Measurements from ENCODE around the gene PRR35. TPM values are rescaled to one million over a fixed set of nuclear protein-coding genes. Genes with fewer than 3 reads are reported as not detected.
A peak's percentile ranks its signal among the peaks of the same experiment; 100 is the strongest.

PRR35 gene
- total RNA-seq, 1 donor from 2014 or later = not detected

DNA sequence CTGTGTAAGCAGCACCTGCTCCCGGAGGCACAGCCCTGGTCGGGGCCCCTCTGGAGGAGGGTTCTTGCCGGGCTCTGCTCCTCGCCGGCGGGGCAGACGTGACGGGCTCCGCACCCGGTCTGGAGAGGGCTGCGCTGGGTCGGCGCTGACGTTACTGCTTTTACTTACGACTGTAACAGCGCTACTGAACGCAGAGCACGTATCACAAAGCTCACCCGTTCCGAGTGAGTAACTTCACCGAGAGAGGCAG lies 28.4 kb downstream of the PRR35 start:
- H3K4me3 ChIP-seq (ENCODE audit: low read depth, low read length) = peak overlapping the region; percentile 82
- no peak for DNase-seq (ENCODE audit: low read depth)
- peaks cover 6% of the 10 kb centered on the region for H3K27me3 ChIP-seq (ENCODE audit: control insufficient read depth, insufficient read depth, low read length)
- TF ChIP-seq, protein P1, sequence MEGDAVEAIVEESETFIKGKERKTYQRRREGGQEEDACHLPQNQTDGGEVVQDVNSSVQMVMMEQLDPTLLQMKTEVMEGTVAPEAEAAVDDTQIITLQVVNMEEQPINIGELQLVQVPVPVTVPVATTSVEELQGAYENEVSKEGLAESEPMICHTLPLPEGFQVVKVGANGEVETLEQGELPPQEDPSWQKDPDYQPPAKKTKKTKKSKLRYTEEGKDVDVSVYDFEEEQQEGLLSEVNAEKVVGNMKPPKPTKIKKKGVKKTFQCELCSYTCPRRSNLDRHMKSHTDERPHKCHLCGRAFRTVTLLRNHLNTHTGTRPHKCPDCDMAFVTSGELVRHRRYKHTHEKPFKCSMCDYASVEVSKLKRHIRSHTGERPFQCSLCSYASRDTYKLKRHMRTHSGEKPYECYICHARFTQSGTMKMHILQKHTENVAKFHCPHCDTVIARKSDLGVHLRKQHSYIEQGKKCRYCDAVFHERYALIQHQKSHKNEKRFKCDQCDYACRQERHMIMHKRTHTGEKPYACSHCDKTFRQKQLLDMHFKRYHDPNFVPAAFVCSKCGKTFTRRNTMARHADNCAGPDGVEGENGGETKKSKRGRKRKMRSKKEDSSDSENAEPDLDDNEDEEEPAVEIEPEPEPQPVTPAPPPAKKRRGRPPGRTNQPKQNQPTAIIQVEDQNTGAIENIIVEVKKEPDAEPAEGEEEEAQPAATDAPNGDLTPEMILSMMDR (IDR thresholded peaks at IDR 0.05; ENCODE audit: insufficient read depth, low read length, poor library complexity, severe bottlenecking) = no peak
- no peaks in the 10 kb centered on the region for H3K36me3 ChIP-seq (ENCODE audit: control insufficient read depth, insufficient read depth, low read length)

DNA sequence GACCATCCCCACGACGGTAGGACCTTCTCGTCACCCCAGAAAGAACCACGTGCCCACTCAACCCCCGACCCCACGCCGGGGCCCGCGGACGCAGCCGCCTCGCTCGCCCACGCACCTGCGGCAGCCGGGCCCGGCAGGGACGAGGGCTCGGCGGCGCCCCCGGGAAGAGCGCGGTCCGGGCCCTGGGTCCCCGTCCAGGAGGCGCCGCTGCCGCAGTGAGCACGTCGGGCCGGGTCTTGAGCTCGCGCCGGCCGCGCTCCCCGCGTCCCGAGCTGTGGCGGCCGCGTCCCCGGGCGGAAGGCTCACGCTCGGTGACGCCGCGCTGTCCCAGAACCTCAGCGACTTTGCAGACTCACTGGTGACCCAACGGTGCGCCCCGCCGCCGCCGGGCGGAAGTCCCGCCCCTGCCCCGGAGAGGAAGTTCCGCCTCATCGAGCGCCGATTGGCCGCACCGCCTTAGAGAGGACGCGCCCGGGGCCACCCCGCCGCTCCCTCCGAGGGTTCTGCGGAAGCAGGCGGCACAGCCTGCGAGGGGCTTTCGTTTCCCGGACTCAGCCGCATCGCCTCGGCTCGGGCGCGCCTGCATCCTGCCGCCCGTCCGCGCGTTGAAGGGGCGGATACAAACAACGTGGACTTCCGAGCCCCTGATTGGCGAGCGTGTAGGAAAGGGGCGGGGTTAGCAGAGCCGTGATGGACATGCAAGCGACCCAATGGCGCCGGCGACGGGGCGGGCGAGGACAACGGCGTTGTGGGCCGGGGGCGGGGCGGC lies 28.9 kb downstream of the PRR35 start:
- peak overlapping the region; percentile 82 for H3K4me3 ChIP-seq (ENCODE audit: low read depth, low read length)
- peaks cover 6% of the 10 kb centered on the region for H3K27me3 ChIP-seq (ENCODE audit: control insufficient read depth, insufficient read depth, low read length)
- TF ChIP-seq, protein P1 (IDR thresholded peaks at IDR 0.05; ENCODE audit: insufficient read depth, low read length, poor library complexity, severe bottlenecking) = no peak
- H3K36me3 ChIP-seq (ENCODE audit: control insufficient read depth, insufficient read depth, low read length) = no peaks in the 10 kb centered on the region
- DNase-seq (ENCODE audit: low read depth) = no peak

DNA sequence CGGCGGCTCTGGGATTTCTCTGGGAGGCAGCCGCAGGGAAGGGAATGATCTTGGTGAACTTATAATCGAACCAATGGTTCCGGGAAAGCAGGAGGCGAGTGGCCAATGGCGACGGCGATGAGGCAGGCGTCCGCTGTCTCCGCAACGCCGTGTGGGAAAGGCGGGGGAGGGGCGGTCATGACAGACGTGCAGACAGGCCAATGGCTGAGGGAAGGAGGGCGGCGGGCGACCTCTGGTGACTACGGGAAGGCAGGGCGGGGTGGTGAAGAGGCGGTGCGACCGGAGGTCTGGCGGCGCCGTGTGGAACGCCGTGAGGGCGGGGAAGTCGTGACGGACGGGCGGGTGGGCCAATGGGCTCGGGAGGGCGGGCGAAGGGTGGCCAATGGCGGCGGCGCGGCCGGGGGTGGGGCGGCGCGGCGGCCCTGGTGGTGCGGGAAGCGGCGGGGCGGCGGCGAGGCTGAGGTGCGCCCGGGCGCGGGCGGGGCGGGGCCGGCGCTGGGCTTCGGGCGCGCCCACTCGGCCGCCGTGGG lies 29.5 kb downstream of the PRR35 start, which contains the start of gene RAB40C:
TSS of gene RAB40C (plus strand) at position 409 of the 530 bp plus-strand sequence. CDS start 226 bp downstream, outside the sequence.
- TF ChIP-seq, protein P1 (IDR thresholded peaks at IDR 0.05; ENCODE audit: insufficient read depth, low read length, poor library complexity, severe bottlenecking) = no peak

DNA sequence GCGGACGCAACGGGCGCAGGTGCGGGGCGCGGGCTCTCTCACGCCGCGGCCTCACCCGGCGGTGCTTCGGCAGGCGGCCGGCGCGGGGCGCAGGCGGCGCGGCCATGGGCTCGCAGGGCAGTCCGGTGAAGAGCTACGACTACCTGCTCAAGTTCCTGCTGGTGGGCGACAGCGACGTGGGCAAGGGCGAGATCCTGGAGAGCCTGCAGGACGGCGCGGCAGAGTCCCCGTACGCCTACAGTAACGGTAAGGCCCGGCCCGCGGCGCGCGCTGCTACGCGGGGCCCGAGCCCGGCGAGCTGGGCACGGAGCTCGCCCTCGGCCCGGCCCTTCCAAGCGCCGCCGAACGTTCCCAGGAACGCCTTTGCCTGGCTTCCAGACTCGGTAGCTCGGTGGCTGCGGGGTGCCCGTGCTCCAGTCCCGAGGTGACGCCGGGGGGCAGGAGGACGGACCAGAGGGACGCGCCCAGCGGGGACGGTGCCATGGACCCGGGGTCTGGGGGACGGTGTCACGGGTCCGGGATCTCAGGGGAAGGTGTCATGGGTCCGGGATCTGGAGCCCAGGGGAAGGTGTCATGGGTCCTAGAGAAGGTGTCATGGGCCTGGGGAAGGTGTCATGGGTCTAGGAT lies 30.1 kb downstream of the PRR35 start:
- TF ChIP-seq, protein P1 (IDR thresholded peaks at IDR 0.05; ENCODE audit: insufficient read depth, low read length, poor library complexity, severe bottlenecking) = no peak
- Histone ChIP-seq H3K27me3 (ENCODE audit: control insufficient read depth, insufficient read depth, low read length) (peaks cover 5% of the 10 kb centered on the region), H3K36me3 (ENCODE audit: control insufficient read depth, insufficient read depth, low read length) (no peaks in the 10 kb centered on the region), H3K4me3 (ENCODE audit: low read depth, low read length) (peak overlapping the region; percentile 81)
- DNase-seq (ENCODE audit: low read depth) = no peak

More for the DNA sequence above, 29.5 kb downstream of the PRR35 start, which contains the start of gene RAB40C:
- peak within 1 kb of the TSS; percentile 82 for H3K4me3 ChIP-seq (ENCODE audit: low read depth, low read length)
- no peaks in the 10 kb centered on the region for H3K36me3 ChIP-seq (ENCODE audit: control insufficient read depth, insufficient read depth, low read length)
- peaks cover 6% of the 10 kb centered on the region for H3K27me3 ChIP-seq (ENCODE audit: control insufficient read depth, insufficient read depth, low read length)
- DNase-seq (ENCODE audit: low read depth) = peak; percentile 78

DNA sequence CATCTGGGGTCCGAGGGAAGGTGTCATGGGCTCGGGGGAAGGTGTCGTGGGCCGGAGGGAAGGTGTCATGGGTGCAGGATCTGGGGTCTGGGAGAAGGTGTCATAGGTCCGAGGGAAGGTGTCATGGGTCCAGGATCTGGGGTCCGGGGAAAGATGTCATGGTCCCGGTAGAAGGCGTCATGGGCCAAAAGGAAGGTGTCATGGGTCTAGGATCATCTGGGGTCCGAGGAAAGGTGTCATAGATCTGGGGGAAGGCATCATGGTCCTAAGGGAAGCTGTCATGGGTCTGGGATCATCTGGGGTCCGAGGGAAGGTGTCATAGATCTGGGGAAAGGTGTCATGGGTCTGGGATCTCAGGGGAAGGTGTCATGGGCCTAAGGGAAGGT lies 30.6 kb downstream of the PRR35 start:
- DNase-seq (ENCODE audit: low read depth) = no peak
- H3K36me3 ChIP-seq (ENCODE audit: control insufficient read depth, insufficient read depth, low read length) = no peaks in the 10 kb centered on the region
- TF ChIP-seq, protein P1 (IDR thresholded peaks at IDR 0.05; ENCODE audit: insufficient read depth, low read length, poor library complexity, severe bottlenecking) = no peak
- no peaks in the 10 kb centered on the region for H3K27me3 ChIP-seq (ENCODE audit: control insufficient read depth, insufficient read depth, low read length)
- peak overlapping the region; percentile 81 for H3K4me3 ChIP-seq (ENCODE audit: low read depth, low read length)

Data from kidney epithelial cell (primary cell).